Measurements from ENCODE around the gene NISCH.

DNA sequence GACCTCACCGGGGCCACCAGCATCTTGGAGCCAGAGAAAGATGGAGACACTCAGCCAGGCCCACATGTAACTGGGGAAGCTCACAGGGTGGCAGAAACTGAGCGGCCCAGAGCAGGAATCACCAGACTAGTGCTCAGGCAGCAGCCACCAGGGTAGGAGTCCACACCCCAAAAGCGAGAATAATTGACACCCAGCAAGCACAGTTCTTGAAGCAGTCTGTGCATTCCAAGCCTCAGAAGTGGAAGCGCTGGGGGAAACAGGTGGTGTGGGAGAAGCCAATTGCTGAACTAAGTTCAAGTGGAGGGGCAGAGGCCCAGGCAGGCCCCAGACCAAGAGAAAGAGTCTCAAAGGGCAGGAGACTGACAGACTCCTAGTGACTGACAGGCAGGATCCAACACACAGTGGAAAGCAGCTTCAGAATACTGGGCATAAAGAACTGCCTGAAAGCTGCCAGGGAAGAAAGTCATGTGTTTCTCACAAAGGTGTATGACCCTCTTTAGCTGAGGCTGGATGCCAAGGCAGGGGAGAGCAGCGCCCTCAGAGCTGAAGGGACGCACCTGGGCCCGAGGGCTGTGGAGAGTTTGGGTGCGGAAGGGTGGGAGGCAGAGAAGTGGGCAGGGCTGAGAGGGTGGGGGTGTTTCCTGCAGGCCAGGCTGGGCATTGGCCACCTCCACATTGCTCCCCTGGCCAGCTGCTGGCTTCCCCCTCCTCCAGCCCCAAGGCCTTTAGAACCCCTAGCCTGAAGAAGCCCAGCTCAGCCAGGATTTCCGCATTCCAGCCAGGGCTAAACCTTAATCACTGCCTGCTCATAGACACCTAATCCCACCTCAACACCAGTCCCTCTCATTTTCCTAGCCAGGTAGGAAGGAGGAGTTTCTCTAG, 70.5 kb downstream of the NISCH start:
- no peak for TF ChIP-seq EZH2phosphoT487 (IDR thresholded peaks at IDR 0.05; ENCODE audit: borderline replicate concordance)
- TF ChIP-seq, protein P1, sequence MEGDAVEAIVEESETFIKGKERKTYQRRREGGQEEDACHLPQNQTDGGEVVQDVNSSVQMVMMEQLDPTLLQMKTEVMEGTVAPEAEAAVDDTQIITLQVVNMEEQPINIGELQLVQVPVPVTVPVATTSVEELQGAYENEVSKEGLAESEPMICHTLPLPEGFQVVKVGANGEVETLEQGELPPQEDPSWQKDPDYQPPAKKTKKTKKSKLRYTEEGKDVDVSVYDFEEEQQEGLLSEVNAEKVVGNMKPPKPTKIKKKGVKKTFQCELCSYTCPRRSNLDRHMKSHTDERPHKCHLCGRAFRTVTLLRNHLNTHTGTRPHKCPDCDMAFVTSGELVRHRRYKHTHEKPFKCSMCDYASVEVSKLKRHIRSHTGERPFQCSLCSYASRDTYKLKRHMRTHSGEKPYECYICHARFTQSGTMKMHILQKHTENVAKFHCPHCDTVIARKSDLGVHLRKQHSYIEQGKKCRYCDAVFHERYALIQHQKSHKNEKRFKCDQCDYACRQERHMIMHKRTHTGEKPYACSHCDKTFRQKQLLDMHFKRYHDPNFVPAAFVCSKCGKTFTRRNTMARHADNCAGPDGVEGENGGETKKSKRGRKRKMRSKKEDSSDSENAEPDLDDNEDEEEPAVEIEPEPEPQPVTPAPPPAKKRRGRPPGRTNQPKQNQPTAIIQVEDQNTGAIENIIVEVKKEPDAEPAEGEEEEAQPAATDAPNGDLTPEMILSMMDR (conservative IDR thresholded peaks at IDR 0.05; ENCODE audit: low read length) = no peak
